H9 (cell line): ENCODE measurements around the gene P2RX6. TPM values are rescaled to one million over a fixed set of nuclear protein-coding genes. Genes with fewer than 3 reads are reported as not detected.
"Not testable (repeated sequence)": the region's sequence is repeated elsewhere in the genome, so short reads cannot be mapped to it uniquely, and the experiment has no call there.

Experiments
- DNase-seq: peaks from one replicate; pipeline ENCODE4 v3.0.0-alpha.2; 2017
- H2AFZ ChIP-seq: one replicate; pipeline ENCODE4 v1.6.1; 2013; ENCODE audit warnings: mild to moderate bottlenecking, low read length, control low read depth, moderate library complexity
- H2AK5ac ChIP-seq: 2 replicates; pipeline ENCODE4 v1.6.1; 2013; ENCODE audit warnings: low read length, control low read depth, mixed read lengths; ENCODE audit not compliant: insufficient read length
- H2BK120ac ChIP-seq: one replicate; pipeline ENCODE4 v1.6.1; 2013; ENCODE audit warnings: low read depth, mild to moderate bottlenecking, low read length, control low read depth, inconsistent platforms; ENCODE audit not compliant: poor library complexity, severe bottlenecking
- H2BK12ac ChIP-seq: 2 replicates; pipeline ENCODE4 v1.6.1; 2013; ENCODE audit warnings: low read length, control low read depth, mixed read lengths, low read depth; ENCODE audit not compliant: insufficient read length
- H2BK15ac ChIP-seq: 2 replicates; pipeline ENCODE4 v1.6.1; 2013; ENCODE audit warnings: low read depth, low read length, control low read depth
- H2BK20ac ChIP-seq: one replicate; pipeline ENCODE4 v1.6.1; 2013; ENCODE audit warnings: low read depth, mild to moderate bottlenecking, low read length, control low read depth, inconsistent platforms; ENCODE audit not compliant: poor library complexity, severe bottlenecking
- H2BK5ac ChIP-seq: 2 replicates; pipeline ENCODE4 v1.6.1; 2013; ENCODE audit warnings: low read length, control low read depth, mixed read lengths; ENCODE audit not compliant: insufficient read length
- H3K14ac ChIP-seq: 2 replicates; pipeline ENCODE4 v1.6.1; 2013; ENCODE audit warnings: low read length, control low read depth; ENCODE audit not compliant: insufficient read depth
- H3K18ac ChIP-seq: 2 replicates; pipeline ENCODE4 v1.6.1; 2013; ENCODE audit warnings: low read depth, mild to moderate bottlenecking, mixed read lengths, low read length, control low read depth; ENCODE audit not compliant: insufficient read length
- H3K23ac ChIP-seq: 2 replicates; pipeline ENCODE4 v1.6.1; 2013; ENCODE audit warnings: low read length, control low read depth, mixed read lengths, low read depth; ENCODE audit not compliant: insufficient read length
- H3K23me2 ChIP-seq: 2 replicates; pipeline ENCODE4 v1.6.1; 2013; ENCODE audit warnings: low read depth, mild to moderate bottlenecking, mixed read lengths, low read length, control low read depth; ENCODE audit not compliant: insufficient read length, poor library complexity, severe bottlenecking
- H3K27ac ChIP-seq: 2 replicates; pipeline ENCODE4 v1.5.1; 2013; ENCODE audit warnings: low read length, control low read depth, mixed read lengths, low read depth; ENCODE audit not compliant: insufficient read length
- H3K27me3 ChIP-seq: 2 replicates; pipeline ENCODE4 v1.6.1; 2013; ENCODE audit warnings: low read length, control low read depth, inconsistent platforms; ENCODE audit not compliant: insufficient read depth
- H3K4ac ChIP-seq: 2 replicates; pipeline ENCODE4 v1.6.1; 2013; ENCODE audit warnings: low read depth, mild to moderate bottlenecking, control low read depth, inconsistent platforms, low read length, moderate library complexity
- H3K4me1 ChIP-seq: 2 replicates; pipeline ENCODE4 v1.6.1; 2013; ENCODE audit warnings: low read length, control low read depth, inconsistent platforms; ENCODE audit not compliant: insufficient read depth
- H3K4me2 ChIP-seq: 2 replicates; pipeline ENCODE4 v1.6.1; 2013; ENCODE audit warnings: low read length, control low read depth, mixed read lengths; ENCODE audit not compliant: insufficient read length, insufficient read depth
- H3K56ac ChIP-seq: 2 replicates; pipeline ENCODE4 v1.6.1; 2013; ENCODE audit warnings: low read depth, mild to moderate bottlenecking, mixed read lengths, low read length, control low read depth; ENCODE audit not compliant: insufficient read length
- H3K79me1 ChIP-seq: 2 replicates; pipeline ENCODE4 v1.6.1; 2013; ENCODE audit warnings: low read depth, mild to moderate bottlenecking, moderate library complexity, low read length, control low read depth, inconsistent platforms; ENCODE audit not compliant: insufficient read depth, poor library complexity, severe bottlenecking
- H3K79me2 ChIP-seq: 2 replicates; pipeline ENCODE4 v1.6.1; 2013; ENCODE audit warnings: low read length, control low read depth, inconsistent platforms; ENCODE audit not compliant: insufficient read depth
- H3K9ac ChIP-seq: 2 replicates; pipeline ENCODE4 v1.6.1; 2013; ENCODE audit warnings: low read length, control low read depth, mixed read lengths; ENCODE audit not compliant: insufficient read length; ENCODE audit errors: extremely low read depth
- H3K9me3 ChIP-seq: one replicate; pipeline ENCODE4 v1.6.1; 2013; ENCODE audit warnings: low read depth, low read length, inconsistent platforms; ENCODE audit not compliant: control insufficient read depth
- H3T11ph ChIP-seq: one replicate; pipeline ENCODE4 v1.6.1; 2013; ENCODE audit warnings: mild to moderate bottlenecking, low read length, control low read depth, inconsistent platforms
- H4K20me1 ChIP-seq: one replicate; pipeline ENCODE4 v1.6.1; 2013; ENCODE audit not compliant: control insufficient read depth, insufficient read length, insufficient read depth
- H4K5ac ChIP-seq: 2 replicates; pipeline ENCODE4 v1.6.1; 2013; ENCODE audit warnings: low read depth, mild to moderate bottlenecking, mixed read lengths, low read length, control low read depth; ENCODE audit not compliant: insufficient read length
- H4K8ac ChIP-seq: replicated peaks from 2 replicates; pipeline ENCODE4 v1.6.1; 2013; ENCODE audit warnings: low read length, control low read depth, mixed read lengths, low read depth; ENCODE audit not compliant: insufficient read length
- H4K91ac ChIP-seq: 2 replicates; pipeline ENCODE4 v1.6.1; 2013; ENCODE audit warnings: low read depth, mild to moderate bottlenecking, moderate library complexity, mixed read lengths, low read length, control low read depth; ENCODE audit not compliant: insufficient read length
- H3K27ac Mint-ChIP-seq, 3 experiments: 2 replicates in 2 of 3; 3 replicates in 1 of 3; pipeline ENCODE4 v1.8.0; 2020 to 2021; ENCODE audit warnings: mixed read lengths in 3 of 3, mild to moderate bottlenecking in 1 of 3, moderate library complexity in 1 of 3
- H3K27me3 Mint-ChIP-seq: 2 replicates; pipeline ENCODE4 v1.8.0; 2021; ENCODE audit warnings: low read depth, mild to moderate bottlenecking, moderate library complexity, mixed read lengths
- H3K36me3 Mint-ChIP-seq, 3 experiments: 2 replicates in 2 of 3; 3 replicates in 1 of 3; pipeline ENCODE4 v1.8.0; 2020 to 2021; ENCODE audit warnings: low read depth in 3 of 3, mixed read lengths in 3 of 3; ENCODE audit not compliant: insufficient read depth in 1 of 3
- H3K4me1 Mint-ChIP-seq, 2 experiments: 2 replicates each; pipeline ENCODE4 v1.8.0; 2020; ENCODE audit warnings: mixed read lengths in 2 of 2
- H3K4me3 Mint-ChIP-seq, 2 experiments: 2 replicates in 1 of 2; 3 replicates in 1 of 2; pipeline ENCODE4 v1.8.0; 2020 to 2021; ENCODE audit warnings: mild to moderate bottlenecking in 2 of 2, mixed read lengths in 2 of 2, moderate library complexity in 1 of 2
- H3K9me3 Mint-ChIP-seq, 2 experiments: 2 replicates in 1 of 2; 3 replicates in 1 of 2; pipeline ENCODE4 v1.8.0; 2020; ENCODE audit warnings: mild to moderate bottlenecking in 2 of 2, mixed read lengths in 2 of 2, moderate library complexity in 1 of 2
- CTCF ChIP-seq: fragments of 200-600 bp; sonication (generic); conservative IDR thresholded peaks from 3 replicates; pipeline ENCODE4 v1.8.0; 2021; ENCODE audit warnings: antibody characterized with exemption, mild to moderate bottlenecking
- WGBS: extraction: QIAGEN DNeasy Blood & Tissue Kit; methylation state at CpG from one replicate; pipeline ENCODE4 v1.1.7; 2013; ENCODE audit warnings: missing lambda C conversion rate, low lambda C conversion rate, mixed read lengths; ENCODE audit not compliant: insufficient read length; ENCODE audit errors: extremely low coverage; 5-methylcytosine and 5-hydroxymethylcytosine counted together
- total RNA-seq: library from RNA; stranded (reverse); gene quantifications from 2 replicates; pipeline ENCODE4 v1.2.1, GENCODE V29; 2021

P2RX6 gene
- total RNA-seq, 1 experiment from 2014 or later = not detected

GRCh38 chr22:21047730-21048129, 32.8 kb downstream of the P2RX6 start:
- Histone ChIP-seq H3K27me3 (no peaks in the 10 kb centered on the region), H3K14ac (no peak overlapping the region), H3K18ac (no peak overlapping the region), H3K79me1 (no peaks in the 10 kb centered on the region), H2BK120ac (no peak overlapping the region), H2AK5ac (no peak overlapping the region), H2BK12ac (no peak overlapping the region), H3T11ph (no peak overlapping the region), H2BK20ac (no peak overlapping the region), H4K91ac (no peak overlapping the region), H3K9me3 (no peaks in the 10 kb centered on the region), H3K23me2 (peaks cover 4% of the 10 kb centered on the region), H3K4ac (no peak overlapping the region), H2AFZ (no peak overlapping the region), H3K27ac (no peak overlapping the region), H4K5ac (no peak overlapping the region), H4K8ac (no peak overlapping the region), H3K79me2 (no peaks in the 10 kb centered on the region), H2BK15ac (no peak overlapping the region), H3K56ac (no peak overlapping the region), H3K9ac (no peak overlapping the region), H2BK5ac (no peak overlapping the region), H3K23ac (no peak overlapping the region), H3K4me2 (no peak overlapping the region), H4K20me1 (no peaks in the 10 kb centered on the region), H3K4me1 (peaks cover 5% of the 10 kb centered on the region; the same call in 1 of the 2 replicates)
- Mint-ChIP-seq H3K9me3 (no peaks in the 10 kb centered on the region; a peak in 1 of 5 replicates), H3K4me3 (no peak overlapping the region), H3K4me1 (peaks cover 31 to 32% of the 10 kb centered on the region in 2 experiments), H3K27ac (no peak overlapping the region), H3K36me3 (no peaks in the 10 kb centered on the region), H3K27me3 (peaks cover 25% of the 10 kb centered on the region)
- no peak for DNase-seq
- no CpG with 5 or more reads among the region's 7 CpGs for WGBS
- TF ChIP-seq CTCF = no peak

GRCh38 chr22:21048448-21048847, 33.5 kb downstream of the P2RX6 start:
- H3K27ac Mint-ChIP-seq, H3K27ac ChIP-seq, H3K23me2 ChIP-seq, H3K4ac ChIP-seq, H3K79me2 ChIP-seq, H3K14ac ChIP-seq, H2BK5ac ChIP-seq, H4K5ac ChIP-seq, H2BK15ac ChIP-seq, H4K8ac ChIP-seq, H3K27me3 ChIP-seq, H3K9me3 ChIP-seq, H3K4me1 ChIP-seq, H2BK12ac ChIP-seq, H3K36me3 Mint-ChIP-seq, H3K4me2 ChIP-seq, H3K9ac ChIP-seq, H3K4me3 Mint-ChIP-seq, H3K56ac ChIP-seq, H2BK20ac ChIP-seq, H4K20me1 ChIP-seq, H4K91ac ChIP-seq, DNase-seq, H2AK5ac ChIP-seq, H3K79me1 ChIP-seq, H3K9me3 Mint-ChIP-seq, H2BK120ac ChIP-seq, H3K23ac ChIP-seq, H3T11ph ChIP-seq, H3K18ac ChIP-seq, H2AFZ ChIP-seq: not testable (repeated sequence)
- H3K4me1 Mint-ChIP-seq = peaks cover 31 to 35% of the 10 kb centered on the region in 2 experiments
- peaks cover 19% of the 10 kb centered on the region for H3K27me3 Mint-ChIP-seq
- no CpG with 5 or more reads among the region's 5 CpGs for WGBS
